ENCODE data around the gene ALG12. TPM values are rescaled to one million over a fixed set of nuclear protein-coding genes. Genes with fewer than 3 reads are reported as not detected.

The ALG12 gene
- total RNA-seq, 3 donors from 2014 or later (not counting 1 experiment from before 2014, with no cell fraction given): 17.2 to 22.7 (median 19.2) TPM

DNA sequence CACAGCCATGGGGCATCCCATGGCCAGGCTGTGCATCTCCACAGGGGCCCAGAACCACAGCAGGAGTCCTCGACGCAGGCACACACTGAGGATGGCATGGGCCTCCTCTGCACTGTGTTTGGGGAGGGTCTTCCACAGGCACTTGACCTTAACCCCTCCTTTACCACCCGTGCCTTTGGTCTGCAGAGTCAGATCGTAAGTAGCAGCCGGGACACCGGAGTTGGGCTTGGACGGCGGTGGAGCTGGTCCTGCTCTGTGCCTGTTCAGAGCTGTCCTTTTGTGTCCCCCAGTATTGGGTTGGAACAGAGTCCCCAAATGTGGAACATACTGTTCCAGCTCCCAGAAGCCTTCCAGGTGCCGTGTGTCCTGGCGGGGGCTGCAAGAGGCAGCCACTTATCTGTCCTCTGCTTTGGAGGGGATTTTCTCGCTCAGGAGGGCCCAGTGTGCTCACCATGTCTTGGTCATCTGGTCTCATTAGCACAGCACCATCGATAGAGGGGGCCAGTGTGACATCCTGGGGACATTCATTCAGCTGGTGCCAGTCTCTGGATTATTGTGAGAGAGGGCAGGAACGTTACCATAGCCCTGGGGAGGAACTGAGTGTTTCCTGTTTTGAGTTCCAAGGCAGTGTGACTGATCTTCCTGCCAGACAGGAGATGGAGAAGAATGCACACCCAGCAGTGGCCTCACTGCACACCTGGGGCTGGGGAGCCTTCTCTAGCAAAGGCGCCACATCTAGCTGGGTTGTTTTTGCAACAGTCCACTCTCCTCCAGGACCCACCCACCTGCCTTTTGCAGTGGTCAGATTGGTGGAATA, 12.6 kb upstream of the ALG12 start:
- Mint-ChIP-seq H3K27me3 (ENCODE audit: low read depth in 2 of 2) (no peaks in the 10 kb centered on the region), H3K4me1 (peaks cover 16 to 21% of the 10 kb centered on the region in 2 donors), H3K9me3 (no peaks in the 10 kb centered on the region), H3K27ac (peak overlapping the region in 1 of 2 donors; percentile 73), H3K36me3 (no peaks in the 10 kb centered on the region), H3K4me3 (no peak overlapping the region)
- Histone ChIP-seq H3K27me3 (ENCODE audit: control insufficient read depth, insufficient read depth, low read length) (no peaks in the 10 kb centered on the region), H3K36me3 (ENCODE audit: control insufficient read depth, insufficient read depth, low read length) (no peaks in the 10 kb centered on the region), H3K27ac (ENCODE audit: low read length) (peak overlapping the region; percentile 44), H3K4me3 (ENCODE audit: low read length) (no peak overlapping the region), H3K9me3 (ENCODE audit: control insufficient read depth, insufficient read depth, low read length) (no peaks in the 10 kb centered on the region), H3K4me1 (ENCODE audit: control insufficient read depth, insufficient read depth, low read length) (peaks cover 54% of the 10 kb centered on the region)
- intact Hi-C loops (cut with micrococcal nuclease): loop anchor here (1.0 to 5.0 kb wide), 3 partner anchors 41 to 278 kb away; no protein-coding TSS in a partner anchor
- TF ChIP-seq, protein P1, sequence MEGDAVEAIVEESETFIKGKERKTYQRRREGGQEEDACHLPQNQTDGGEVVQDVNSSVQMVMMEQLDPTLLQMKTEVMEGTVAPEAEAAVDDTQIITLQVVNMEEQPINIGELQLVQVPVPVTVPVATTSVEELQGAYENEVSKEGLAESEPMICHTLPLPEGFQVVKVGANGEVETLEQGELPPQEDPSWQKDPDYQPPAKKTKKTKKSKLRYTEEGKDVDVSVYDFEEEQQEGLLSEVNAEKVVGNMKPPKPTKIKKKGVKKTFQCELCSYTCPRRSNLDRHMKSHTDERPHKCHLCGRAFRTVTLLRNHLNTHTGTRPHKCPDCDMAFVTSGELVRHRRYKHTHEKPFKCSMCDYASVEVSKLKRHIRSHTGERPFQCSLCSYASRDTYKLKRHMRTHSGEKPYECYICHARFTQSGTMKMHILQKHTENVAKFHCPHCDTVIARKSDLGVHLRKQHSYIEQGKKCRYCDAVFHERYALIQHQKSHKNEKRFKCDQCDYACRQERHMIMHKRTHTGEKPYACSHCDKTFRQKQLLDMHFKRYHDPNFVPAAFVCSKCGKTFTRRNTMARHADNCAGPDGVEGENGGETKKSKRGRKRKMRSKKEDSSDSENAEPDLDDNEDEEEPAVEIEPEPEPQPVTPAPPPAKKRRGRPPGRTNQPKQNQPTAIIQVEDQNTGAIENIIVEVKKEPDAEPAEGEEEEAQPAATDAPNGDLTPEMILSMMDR (IDR thresholded peaks at IDR 0.05): peak; percentile 19
- ATAC-seq: peak in 1 of 3 donors; percentile 36
- peak in 1 of 2 donors; percentile 74 for DNase-seq
- WGBS (ENCODE audit: insufficient coverage): 46% methylated on average over 13 of the region's 14 CpGs

DNA sequence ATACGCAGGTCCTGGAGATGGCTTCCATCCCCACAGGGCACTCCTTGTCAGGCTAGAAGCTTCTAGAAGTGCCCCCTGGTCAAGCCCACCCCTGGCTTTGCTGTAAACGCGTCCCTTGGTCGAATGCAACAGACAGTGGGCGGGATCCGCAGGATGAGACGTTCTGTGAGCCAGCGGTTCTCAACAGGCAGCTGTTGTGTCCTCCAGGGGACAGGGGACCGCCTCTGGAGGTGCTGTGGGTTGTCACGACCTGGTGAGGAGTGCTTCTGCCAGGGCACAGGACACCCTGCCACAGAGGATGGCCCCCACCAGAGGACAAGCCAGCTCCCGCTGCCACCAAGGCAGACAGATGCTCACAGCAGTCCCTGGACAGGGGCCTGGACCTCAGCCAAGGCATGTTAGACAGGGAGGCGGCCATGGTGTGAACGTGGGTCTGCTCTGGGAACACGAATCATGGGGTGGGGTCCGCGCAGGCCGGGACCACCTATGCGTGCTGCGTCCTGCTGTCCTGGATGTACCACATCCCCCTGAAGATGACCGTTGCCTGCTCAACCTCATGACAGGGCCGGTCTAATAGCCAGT, 11.8 kb upstream of the ALG12 start:
- WGBS (ENCODE audit: insufficient coverage): 83% methylated on average over 21 of the region's 21 CpGs
- Histone ChIP-seq H3K36me3 (ENCODE audit: control insufficient read depth, insufficient read depth, low read length) (no peaks in the 10 kb centered on the region), H3K27me3 (ENCODE audit: control insufficient read depth, insufficient read depth, low read length) (no peaks in the 10 kb centered on the region), H3K27ac (ENCODE audit: low read length) (peak overlapping the region; percentile 63), H3K9me3 (ENCODE audit: control insufficient read depth, insufficient read depth, low read length) (no peaks in the 10 kb centered on the region), H3K4me1 (ENCODE audit: control insufficient read depth, insufficient read depth, low read length) (peaks cover 61% of the 10 kb centered on the region), H3K4me3 (ENCODE audit: low read length) (no peak overlapping the region)
- DNase-seq: peak in 1 of 2 donors; percentile 44
- ATAC-seq: no peak
- TF ChIP-seq, protein P1 (IDR thresholded peaks at IDR 0.05): no peak
- Mint-ChIP-seq H3K27ac (peak overlapping the region in 1 of 2 donors; percentile 73), H3K36me3 (no peaks in the 10 kb centered on the region), H3K27me3 (ENCODE audit: low read depth in 2 of 2) (no peaks in the 10 kb centered on the region), H3K4me1 (peaks cover 24 to 28% of the 10 kb centered on the region in 2 donors), H3K4me3 (no peak overlapping the region), H3K9me3 (no peaks in the 10 kb centered on the region)
- intact Hi-C loops (cut with micrococcal nuclease): loop anchor here (2.0 to 5.0 kb wide), 2 partner anchors 42 to 279 kb away; no protein-coding TSS in a partner anchor

DNA sequence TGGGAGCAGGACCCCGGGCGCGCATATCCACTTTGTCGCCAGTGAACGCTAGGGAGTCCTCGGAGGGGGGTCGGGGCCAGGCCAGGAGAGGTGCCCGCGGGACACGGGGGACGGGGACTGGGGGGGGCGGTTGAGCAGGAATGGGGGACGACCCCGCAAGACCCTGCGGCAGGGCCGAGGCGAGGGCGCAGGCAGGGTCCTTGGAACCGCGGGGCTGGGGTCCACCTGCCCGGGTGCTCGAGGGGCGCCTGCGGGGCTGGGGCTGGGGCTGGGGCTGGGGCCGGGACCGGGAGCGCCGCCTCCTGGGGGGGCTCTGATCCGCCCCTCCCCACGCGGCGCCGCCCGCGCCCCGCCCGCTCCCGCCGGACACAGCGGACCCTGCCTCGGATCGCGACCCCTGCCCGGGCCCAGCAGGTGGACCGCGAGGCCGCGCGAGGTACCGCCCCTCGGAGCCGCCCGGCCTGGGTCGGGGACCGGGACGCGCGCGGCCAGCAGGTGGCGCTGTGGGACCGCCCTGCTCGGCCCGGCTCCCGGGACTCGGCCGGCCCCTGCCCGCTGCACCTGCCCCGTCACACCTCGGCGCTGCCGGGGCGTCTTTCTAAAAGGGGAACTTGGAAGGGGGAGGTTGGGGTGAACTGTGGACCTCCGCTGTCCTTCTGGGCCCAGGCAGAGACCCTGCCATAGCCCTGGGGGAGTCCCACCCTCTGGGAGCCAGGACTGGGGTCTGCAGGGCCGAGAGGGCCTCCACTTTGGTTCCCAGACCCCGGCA, 11.2 kb upstream of the ALG12 start:
- Mint-ChIP-seq H3K4me1 (peaks cover 26 to 30% of the 10 kb centered on the region in 2 donors), H3K27me3 (ENCODE audit: low read depth in 2 of 2) (no peaks in the 10 kb centered on the region), H3K27ac (no peak overlapping the region), H3K36me3 (no peaks in the 10 kb centered on the region), H3K9me3 (no peaks in the 10 kb centered on the region), H3K4me3 (no peak overlapping the region)
- 4% methylated on average over 75 of the region's 75 CpGs for WGBS (ENCODE audit: insufficient coverage)
- peak; percentile 81 to 87 for DNase-seq
- Histone ChIP-seq H3K27me3 (ENCODE audit: control insufficient read depth, insufficient read depth, low read length) (no peaks in the 10 kb centered on the region), H3K9me3 (ENCODE audit: control insufficient read depth, insufficient read depth, low read length) (no peaks in the 10 kb centered on the region), H3K36me3 (ENCODE audit: control insufficient read depth, insufficient read depth, low read length) (no peaks in the 10 kb centered on the region), H3K4me1 (ENCODE audit: control insufficient read depth, insufficient read depth, low read length) (peaks cover 57% of the 10 kb centered on the region), H3K27ac (ENCODE audit: low read length) (peak overlapping the region; percentile 63), H3K4me3 (ENCODE audit: low read length) (no peak overlapping the region)
- intact Hi-C loops (cut with micrococcal nuclease): no loop called here
- TF ChIP-seq, protein P1 (IDR thresholded peaks at IDR 0.05): peak; percentile 89
- peak; percentile 49 to 79 (median 56) for ATAC-seq
